Endodermal cell (in vitro differentiated cells): ENCODE data around the gene HIRIP3. TPM values are rescaled to one million over a fixed set of nuclear protein-coding genes. Genes with fewer than 3 reads are reported as not detected.

Experiments
- DNase-seq: peaks from one replicate; pipeline ENCODE4 v3.0.0-alpha.2; 2017
- H3K27ac ChIP-seq: 2 replicates; pipeline ENCODE4 v1.5.1; 2013; ENCODE audit warnings: mild to moderate bottlenecking, low read depth, low read length, moderate library complexity
- H3K27me3 ChIP-seq: 2 replicates; pipeline ENCODE4 v1.6.1; 2013; ENCODE audit warnings: mild to moderate bottlenecking, low read length, moderate library complexity; ENCODE audit not compliant: insufficient read depth, control insufficient read depth, poor library complexity, severe bottlenecking
- H3K36me3 ChIP-seq: 2 replicates; pipeline ENCODE4 v1.7.0; 2013; ENCODE audit warnings: mild to moderate bottlenecking, low read length, moderate library complexity; ENCODE audit not compliant: control insufficient read depth, insufficient read depth
- H3K4me1 ChIP-seq: one replicate; pipeline ENCODE4 v1.7.0; 2013; ENCODE audit warnings: low read length; ENCODE audit not compliant: control insufficient read depth, insufficient read depth
- H3K4me3 ChIP-seq: 2 replicates; pipeline ENCODE4 v1.5.1; 2013; ENCODE audit warnings: mild to moderate bottlenecking, low read length, moderate library complexity
- H3K9ac ChIP-seq: 2 replicates; pipeline ENCODE4 v1.6.1; 2013; ENCODE audit warnings: mild to moderate bottlenecking, low read length, moderate library complexity; ENCODE audit not compliant: poor library complexity, severe bottlenecking; ENCODE audit errors: extremely low read depth
- H3K9me3 ChIP-seq: 2 replicates; pipeline ENCODE4 v1.6.1; 2013; ENCODE audit warnings: mild to moderate bottlenecking, low read length, moderate library complexity; ENCODE audit not compliant: control insufficient read depth
- H3K27ac Mint-ChIP-seq: 2 replicates; pipeline ENCODE4 v1.8.0; 2020; ENCODE audit warnings: mixed read lengths
- H3K27me3 Mint-ChIP-seq: 2 replicates; pipeline ENCODE4 v1.8.0; 2021; ENCODE audit warnings: mild to moderate bottlenecking, mixed read lengths; ENCODE audit not compliant: insufficient read depth
- H3K36me3 Mint-ChIP-seq: 2 replicates; pipeline ENCODE4 v1.8.0; 2020; ENCODE audit warnings: low read depth, mixed read lengths
- H3K4me1 Mint-ChIP-seq: 2 replicates; pipeline ENCODE4 v1.8.0; 2020; ENCODE audit warnings: mixed read lengths
- H3K4me3 Mint-ChIP-seq: 2 replicates; pipeline ENCODE4 v1.8.0; 2020; ENCODE audit warnings: mild to moderate bottlenecking, moderate library complexity, mixed read lengths
- H3K9me3 Mint-ChIP-seq: 2 replicates; pipeline ENCODE4 v1.8.0; 2020; ENCODE audit warnings: mild to moderate bottlenecking, mixed read lengths
- WGBS, 2 experiments: methylation state at CpG; one replicate each; pipeline versions ENCODE4 v1.1.5 to v1.1.7; 2013; ENCODE audit warnings: missing lambda C conversion rate in 2 of 2, mixed read lengths in 1 of 2; ENCODE audit not compliant: insufficient coverage in 1 of 2, insufficient read length in 1 of 2; 5-methylcytosine and 5-hydroxymethylcytosine counted together
- total RNA-seq, 2 donors: library from RNA; stranded (reverse); fragmentation: NEBNext Ultra II Directional in 1 of 2; extraction: Animal tissue kit (Norgen Biotek cat#: 25700) in 1 of 2; gene quantifications; 2 replicates in 1 of 2; 3 replicates in 1 of 2; pipeline ENCODE4 v1.2.1, GENCODE V29; 2021
- TF ChIP-seq, protein P1 (sequence below): fragments of 200-600 bp; sonication (generic); conservative IDR thresholded peaks from 2 replicates; pipeline ENCODE4 v1.5.0; 2021; ENCODE audit warnings: antibody characterized with exemption, mild to moderate bottlenecking

Gene HIRIP3
- total RNA-seq, 2 donors from 2014 or later = 9.4 to 13.9 TPM

- 92 to 94% methylated on average over 9 to 18 of the region's 18 CpGs for WGBS, 2 experiments
- Mint-ChIP-seq H3K27me3 (peaks cover 27% of the 10 kb centered on the region), H3K9me3 (no peaks in the 10 kb centered on the region), H3K36me3 (peaks cover 11% of the 10 kb centered on the region), H3K4me1 (peaks cover 2% of the 10 kb centered on the region), H3K4me3 (no peak overlapping the region), H3K27ac (no peak overlapping the region)
- DNase-seq = no peak
- H3K9me3 ChIP-seq = no peaks in the 10 kb centered on the region
- no peak overlapping the region for H3K27ac ChIP-seq
- peaks cover 11% of the 10 kb centered on the region for H3K36me3 ChIP-seq
- no peak overlapping the region for H3K4me3 ChIP-seq
- no peaks in the 10 kb centered on the region for H3K4me1 ChIP-seq
- peaks cover 10% of the 10 kb centered on the region for H3K27me3 ChIP-seq
- TF ChIP-seq, protein P1, sequence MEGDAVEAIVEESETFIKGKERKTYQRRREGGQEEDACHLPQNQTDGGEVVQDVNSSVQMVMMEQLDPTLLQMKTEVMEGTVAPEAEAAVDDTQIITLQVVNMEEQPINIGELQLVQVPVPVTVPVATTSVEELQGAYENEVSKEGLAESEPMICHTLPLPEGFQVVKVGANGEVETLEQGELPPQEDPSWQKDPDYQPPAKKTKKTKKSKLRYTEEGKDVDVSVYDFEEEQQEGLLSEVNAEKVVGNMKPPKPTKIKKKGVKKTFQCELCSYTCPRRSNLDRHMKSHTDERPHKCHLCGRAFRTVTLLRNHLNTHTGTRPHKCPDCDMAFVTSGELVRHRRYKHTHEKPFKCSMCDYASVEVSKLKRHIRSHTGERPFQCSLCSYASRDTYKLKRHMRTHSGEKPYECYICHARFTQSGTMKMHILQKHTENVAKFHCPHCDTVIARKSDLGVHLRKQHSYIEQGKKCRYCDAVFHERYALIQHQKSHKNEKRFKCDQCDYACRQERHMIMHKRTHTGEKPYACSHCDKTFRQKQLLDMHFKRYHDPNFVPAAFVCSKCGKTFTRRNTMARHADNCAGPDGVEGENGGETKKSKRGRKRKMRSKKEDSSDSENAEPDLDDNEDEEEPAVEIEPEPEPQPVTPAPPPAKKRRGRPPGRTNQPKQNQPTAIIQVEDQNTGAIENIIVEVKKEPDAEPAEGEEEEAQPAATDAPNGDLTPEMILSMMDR = no peak
- no peak overlapping the region for H3K9ac ChIP-seq
Observed at GRCh38 chr16:30006095-30006473, 10.7 kb upstream of the HIRIP3 start.

DNA sequence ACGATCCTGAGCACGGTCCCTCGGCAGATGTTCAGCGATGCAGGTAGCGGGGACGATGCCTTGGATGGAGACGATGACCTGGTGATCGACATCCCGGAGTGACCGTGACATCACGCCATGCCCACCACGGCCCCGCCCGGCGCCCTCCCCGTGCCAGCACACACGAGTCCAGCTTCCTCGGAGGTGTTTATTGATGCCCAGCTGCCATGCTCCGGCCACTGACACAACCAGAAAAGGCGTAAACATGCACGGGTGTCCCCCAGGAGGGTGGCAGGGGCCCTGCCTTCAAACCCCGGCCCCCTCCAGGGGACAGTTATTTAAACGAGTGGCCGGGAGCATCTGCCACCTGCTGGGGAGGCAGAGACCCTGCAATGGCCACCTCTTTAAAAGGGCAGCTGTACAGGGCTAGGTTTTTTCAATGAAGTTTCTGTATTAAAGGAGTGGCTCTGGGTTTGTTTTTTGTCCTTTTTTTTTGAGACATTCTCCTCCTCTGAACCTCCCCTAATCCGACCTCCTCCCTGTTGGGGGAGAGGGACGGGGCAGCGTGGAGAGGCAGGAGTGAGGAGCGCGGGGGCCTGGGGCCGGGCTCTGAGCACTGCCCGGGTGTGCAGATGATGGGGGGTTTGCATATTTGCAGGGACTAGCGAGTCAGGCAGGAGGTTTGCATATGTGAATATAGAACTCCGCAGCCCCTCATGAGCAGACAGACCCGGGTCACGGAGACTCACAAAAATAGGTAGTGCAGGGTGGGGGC, 10.1 kb upstream of the HIRIP3 start:
- peaks cover 8% of the 10 kb centered on the region for H3K27me3 ChIP-seq
- no peaks in the 10 kb centered on the region for H3K4me1 ChIP-seq
- Mint-ChIP-seq H3K27ac (no peak overlapping the region), H3K27me3 (peaks cover 24% of the 10 kb centered on the region), H3K9me3 (no peaks in the 10 kb centered on the region), H3K4me3 (no peak overlapping the region), H3K4me1 (peaks cover 1% of the 10 kb centered on the region), H3K36me3 (peaks cover 11% of the 10 kb centered on the region)
- 86 to 89% methylated on average over 18 to 32 of the region's 35 CpGs for WGBS, 2 experiments
- H3K9me3 ChIP-seq = no peaks in the 10 kb centered on the region
- no peak overlapping the region for H3K27ac ChIP-seq
- TF ChIP-seq, protein P1 = peak; percentile 89
- H3K9ac ChIP-seq = no peak overlapping the region
- H3K4me3 ChIP-seq = no peak overlapping the region
- peak; percentile 75 for DNase-seq
- peaks cover 15% of the 10 kb centered on the region for H3K36me3 ChIP-seq

GRCh38 chr16:30004811-30005242, 9.4 kb upstream of the HIRIP3 start:
- Histone ChIP-seq H3K9me3 (no peaks in the 10 kb centered on the region), H3K4me3 (no peak overlapping the region), H3K4me1 (no peaks in the 10 kb centered on the region), H3K36me3 (peaks cover 15% of the 10 kb centered on the region), H3K27me3 (peaks cover 1% of the 10 kb centered on the region), H3K9ac (no peak overlapping the region), H3K27ac (no peak overlapping the region)
- peaks cover 11% of the 10 kb centered on the region for H3K36me3 Mint-ChIP-seq
- H3K27me3 Mint-ChIP-seq = peaks cover 18% of the 10 kb centered on the region
- TF ChIP-seq, protein P1 = no peak
- no peak overlapping the region for H3K4me3 Mint-ChIP-seq
- H3K4me1 Mint-ChIP-seq = no peaks in the 10 kb centered on the region
- H3K9me3 Mint-ChIP-seq = no peaks in the 10 kb centered on the region
- no peak for DNase-seq
- no peak overlapping the region for H3K27ac Mint-ChIP-seq
- WGBS, 2 experiments = 86 to 92% methylated on average over 5 to 9 of the region's 11 CpGs
